ENCODE data around the gene GHR. TPM values are rescaled to one million over a fixed set of nuclear protein-coding genes. Genes with fewer than 3 reads are reported as not detected.

GHR gene
- total and polyA plus RNA-seq, 2 of the 8 experiments (the other 6 are each of a cell fraction or from before 2014, with no cell fraction given), result 0.15 to 0.19 TPM

DNA sequence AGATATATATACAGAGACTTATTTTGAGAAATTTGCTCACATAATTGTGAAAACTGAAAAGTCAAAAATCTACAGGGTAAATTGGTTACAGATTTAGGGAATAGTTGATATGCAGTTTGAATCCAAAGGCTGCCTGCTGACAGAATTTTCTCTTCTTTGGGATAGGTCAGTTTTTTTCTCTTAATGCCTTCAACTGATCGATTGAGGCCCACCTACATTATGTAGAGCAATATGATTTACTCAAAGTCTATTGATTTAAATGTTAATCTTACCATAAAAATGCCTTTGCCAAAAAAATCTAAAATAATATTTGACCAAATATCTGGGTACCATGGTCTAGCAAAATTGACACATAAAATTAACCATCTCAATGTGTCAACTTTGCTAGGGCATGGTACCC is 3.9 kb upstream of the GHR start:
- Histone ChIP-seq H3K14ac (ENCODE audit: insufficient read length) (no peak overlapping the region), H2AFZ (ENCODE audit: low read length) (no peak overlapping the region), H3K56ac (replicated peaks; ENCODE audit: insufficient read length, low read depth, low read length) (no peak overlapping the region), H3K27ac (ENCODE audit: low read depth, low read length) (no peak overlapping the region), H3K18ac (ENCODE audit: extremely low read depth, low read length) (no peak overlapping the region), H2BK5ac (ENCODE audit: low read depth, low read length) (no peak overlapping the region), H2BK15ac (ENCODE audit: low read length) (no peak overlapping the region), H2AK5ac (ENCODE audit: low read depth, low read length) (no peak overlapping the region), H3K23me2 (ENCODE audit: low read depth, low read length) (peaks cover 5% of the 10 kb centered on the region), H4K8ac (ENCODE audit: extremely low read depth, insufficient read depth, low read length) (no peak overlapping the region), H2BK12ac (ENCODE audit: low read depth, low read length) (no peak overlapping the region), H3K27me3 (replicated peaks in 1 of 4; ENCODE audit: control insufficient read depth in 3 of 4, extremely low read depth in 1 of 4, insufficient read depth in 3 of 4, low read length in 3 of 4) (peaks cover 0 to 6% (median 5%) of the 10 kb centered on the region in 4 experiments; a peak in 6 of 7 replicates), H3K4me3 (ENCODE audit: extremely low read depth in 1 of 4, insufficient read depth in 2 of 4, low read depth in 3 of 4, low read length in 4 of 4) (no peak overlapping the region), H3K79me2 (ENCODE audit: control insufficient read depth in 1 of 2, insufficient read depth in 2 of 2, low read length in 2 of 2) (no peaks in the 10 kb centered on the region), H3K36me3 (ENCODE audit: control insufficient read depth in 2 of 4, insufficient read depth in 4 of 4, low read length in 3 of 4) (no peaks in the 10 kb centered on the region), H3K9me3 (ENCODE audit: insufficient read depth in 2 of 2, low read depth in 1 of 2, low read length in 1 of 2) (no peaks in the 10 kb centered on the region), H3K4me2 (ENCODE audit: insufficient read depth in 1 of 2, low read depth in 2 of 2, low read length in 2 of 2) (no peak overlapping the region), H4K20me1 (replicated peaks in 1 of 2; ENCODE audit: control insufficient read depth in 1 of 2, insufficient read depth in 2 of 2, low read length in 2 of 2) (no peaks in the 10 kb centered on the region), H2BK120ac (replicated peaks; ENCODE audit: low read depth, low read length) (no peak overlapping the region), H3K23ac (ENCODE audit: insufficient read length) (no peak overlapping the region), H4K91ac (replicated peaks; ENCODE audit: insufficient read length, low read length) (no peak overlapping the region), H3K79me1 (ENCODE audit: low read depth, low read length) (no peaks in the 10 kb centered on the region), H2BK20ac (ENCODE audit: low read length) (no peak overlapping the region), H3K4ac (replicated peaks; ENCODE audit: insufficient read length, low read depth, low read length) (no peak overlapping the region), H3K9ac (replicated peaks in 1 of 4; ENCODE audit: extremely low read depth in 1 of 4, low read depth in 3 of 4, low read length in 3 of 4) (no peak overlapping the region), H4K5ac (ENCODE audit: insufficient read length, low read depth, low read length) (no peak overlapping the region), H3K4me1 (replicated peaks in 1 of 4; ENCODE audit: control insufficient read depth in 3 of 4, insufficient read depth in 4 of 4, low read length in 3 of 4) (peaks cover 0 to 8% (median under 1%) of the 10 kb centered on the region in 4 experiments; a peak in 3 of 7 replicates)
- TF ChIP-seq TAF1 (IDR thresholded peaks at IDR 0.05; ENCODE audit: low read depth, low read length), result no peak
- no peak for TF ChIP-seq FOSL1 (IDR thresholded peaks at IDR 0.05; ENCODE audit: insufficient read depth, low read depth, low read length)
- no peak for TF ChIP-seq EZH2 (IDR thresholded peaks at IDR 0.05; ENCODE audit: low read depth, low read length, severe bottlenecking)
- no peak for TF ChIP-seq CREB1 (IDR thresholded peaks at IDR 0.05)
- TF ChIP-seq CEBPB (IDR thresholded peaks at IDR 0.05; ENCODE audit: low read depth, low read length), result no peak
- TF ChIP-seq BRCA1 (IDR thresholded peaks at IDR 0.05; ENCODE audit: low read depth, low read length), result no peak
- no peak for TF ChIP-seq JUN (IDR thresholded peaks at IDR 0.05; ENCODE audit: low read depth, low read length)
- TF ChIP-seq KDM5A (IDR thresholded peaks at IDR 0.05; ENCODE audit: low read length), result no peak
- no peak for TF ChIP-seq RXRA (IDR thresholded peaks at IDR 0.05; ENCODE audit: insufficient read depth, low read depth, low read length)
- TF ChIP-seq SP1 (IDR thresholded peaks at IDR 0.05; ENCODE audit: low read depth, low read length), result no peak
- TF ChIP-seq CBX5 (IDR thresholded peaks at IDR 0.05; ENCODE audit: low read depth, low read length), result no peak
- 94% methylated on average over 1 of the region's 1 CpG; no CpG with 5 or more reads in 1 of the 2 experiments for WGBS, 2 experiments (ENCODE audit: extremely low coverage in 1 of 2, insufficient coverage in 1 of 2, insufficient read length in 1 of 2, insufficient replicate concordance in 2 of 2, low coverage in 1 of 2, low lambda C conversion rate in 2 of 2, missing lambda C conversion rate in 1 of 2)
- FAIRE-seq (no peak), DNase-seq (ENCODE audit: low read depth in 1 of 2, low spot score in 2 of 2) (no peak)
- ChIA-PET CTCF (ENCODE audit: partially characterized antibody) (no interaction called here), POLR2A (ENCODE audit: partially characterized antibody) (no interaction called here)

Measured in H1 (cell line).